Activated T-cell treated with anti-CD3 and anti-CD28 coated beads, Interleukin-2, amount 50 U/mL, for 4 hours (primary cell): Measurements from ENCODE around the gene NCOA6. TPM values are rescaled to one million over a fixed set of nuclear protein-coding genes. Genes with fewer than 3 reads are reported as not detected.

Experiments used
- ATAC-seq, 2 donors: fragments of 200-7000 bp; cut with Tn5 transposase; one replicate each; pipeline ENCODE4 v1.10.0; 2021
- DNase-seq: peaks from one replicate; pipeline ENCODE4 v3.0.0-alpha.2; 2020
- H3K27me3 Mint-ChIP-seq: one replicate; pipeline ENCODE4 v1.8.0; 2021; ENCODE audit warnings: low read depth, mixed read lengths
- H3K36me3 Mint-ChIP-seq: one replicate; pipeline ENCODE4 v1.8.0; 2022; ENCODE audit warnings: mixed read lengths; ENCODE audit not compliant: insufficient read depth
- H3K4me1 Mint-ChIP-seq: one replicate; pipeline ENCODE4 v1.8.0; 2021; ENCODE audit warnings: low read depth, mixed read lengths
- H3K4me3 Mint-ChIP-seq: one replicate; pipeline ENCODE4 v1.8.0; 2021; ENCODE audit warnings: mild to moderate bottlenecking, moderate library complexity, mixed read lengths
- H3K9me3 Mint-ChIP-seq: one replicate; pipeline ENCODE4 v1.8.0; 2021; ENCODE audit warnings: mixed read lengths
- total RNA-seq, 3 donors: library from RNA; stranded (reverse); gene quantifications; one replicate each; pipeline ENCODE4 v1.2.1, GENCODE V29; 2021

Gene NCOA6
- total RNA-seq, 3 donors from 2014 or later, result 18.9 to 23.0 (median 19.7) TPM

GRCh38 chr20:34669094-34669493 lies 156.4 kb downstream of the NCOA6 start:
- H3K4me3 Mint-ChIP-seq, result no peak overlapping the region
- ATAC-seq, result no peak
- no peak for DNase-seq
- peaks cover 3% of the 10 kb centered on the region for H3K36me3 Mint-ChIP-seq
- H3K9me3 Mint-ChIP-seq, result peaks cover 4% of the 10 kb centered on the region
- no peaks in the 10 kb centered on the region for H3K27me3 Mint-ChIP-seq
- H3K4me1 Mint-ChIP-seq, result no peaks in the 10 kb centered on the region

Other genes starting within 250 kb of the NCOA6 start
- gene PIGU, start 148.6 kb downstream of the NCOA6 start, total RNA-seq, result 10 to 100 TPM; 21.5 to 27.3 (median 25.0) TPM
- 1 to 10 TPM; 1.1 to 1.7 (median 1.7) TPM for gene TP53INP2, start 121.3 kb downstream of the NCOA6 start, total RNA-seq
- 10 to 100 TPM; 11.6 to 13.5 (median 13.2) TPM for gene GGT7, start 47.2 kb upstream of the NCOA6 start, total RNA-seq
- gene ACSS2, start 51.0 kb upstream of the NCOA6 start, total RNA-seq, result 10 to 100 TPM in 2 of 3 donors, 1 to 10 TPM in 1; 6.0 to 10.6 (median 10.4) TPM
- 10 to 100 TPM; 47.8 to 56.2 (median 51.3) TPM for gene GSS, start 130.2 kb upstream of the NCOA6 start, total RNA-seq
- gene MYH7B, start 130.2 kb upstream of the NCOA6 start, total RNA-seq, result under 1 TPM; 0.10 to 0.60 (median 0.37) TPM